SK-N-MC (cell line): ENCODE results near the gene SPTAN1.

ENCODE experiments used
- DNase-seq: peaks from one replicate; pipeline ENCODE4 v3.0.0-alpha.2; 2011; ENCODE audit warnings: low read depth, low spot score
- H3K27ac ChIP-seq: fragments of 200-600 bp; sonication (generic); 2 replicates; pipeline ENCODE4 v1.5.1; 2016; ENCODE audit warnings: mixed run types
- H3K36me3 ChIP-seq: fragments of 200-600 bp; sonication (generic); 2 replicates; pipeline ENCODE4 v1.6.1; 2017; ENCODE audit warnings: antibody characterized with exemption, low read length, mixed read lengths; ENCODE audit not compliant: insufficient read depth
- H3K4me3 ChIP-seq: fragments of 200-600 bp; sonication (generic); 2 replicates; pipeline ENCODE4 v1.5.1; 2016
- H3K9ac ChIP-seq: fragments of 200-600 bp; sonication (generic); 2 replicates; pipeline ENCODE4 v1.8.0; 2017; ENCODE audit warnings: mixed run types, mixed read lengths; ENCODE audit not compliant: insufficient read length
- H3K9me3 ChIP-seq: fragments of 200-600 bp; sonication (generic); 2 replicates; pipeline ENCODE4 v1.6.1; 2017; ENCODE audit warnings: low read depth, mild to moderate bottlenecking, antibody characterized with exemption, low read length, moderate library complexity, mixed read lengths
- EZH2 ChIP-seq: fragments of 200-600 bp; sonication (generic); IDR thresholded peaks from one replicate; pipeline ENCODE4 v1.6.1; 2017; ENCODE audit warnings: antibody characterized with exemption
- FOXP2 ChIP-seq: optimal IDR thresholded peaks from 2 replicates; pipeline ENCODE3; 2011; ENCODE audit warnings: mild to moderate bottlenecking, moderate library complexity; ENCODE audit not compliant: insufficient read depth; ENCODE audit errors: extremely low read length, control extremely low read depth
- POLR2AphosphoS5 ChIP-seq: IDR thresholded peaks from 2 replicates; pipeline ENCODE4 v1.6.1; 2012; ENCODE audit warnings: mild to moderate bottlenecking, low read depth, low read length, borderline replicate concordance

Gene SPTAN1

DNA sequence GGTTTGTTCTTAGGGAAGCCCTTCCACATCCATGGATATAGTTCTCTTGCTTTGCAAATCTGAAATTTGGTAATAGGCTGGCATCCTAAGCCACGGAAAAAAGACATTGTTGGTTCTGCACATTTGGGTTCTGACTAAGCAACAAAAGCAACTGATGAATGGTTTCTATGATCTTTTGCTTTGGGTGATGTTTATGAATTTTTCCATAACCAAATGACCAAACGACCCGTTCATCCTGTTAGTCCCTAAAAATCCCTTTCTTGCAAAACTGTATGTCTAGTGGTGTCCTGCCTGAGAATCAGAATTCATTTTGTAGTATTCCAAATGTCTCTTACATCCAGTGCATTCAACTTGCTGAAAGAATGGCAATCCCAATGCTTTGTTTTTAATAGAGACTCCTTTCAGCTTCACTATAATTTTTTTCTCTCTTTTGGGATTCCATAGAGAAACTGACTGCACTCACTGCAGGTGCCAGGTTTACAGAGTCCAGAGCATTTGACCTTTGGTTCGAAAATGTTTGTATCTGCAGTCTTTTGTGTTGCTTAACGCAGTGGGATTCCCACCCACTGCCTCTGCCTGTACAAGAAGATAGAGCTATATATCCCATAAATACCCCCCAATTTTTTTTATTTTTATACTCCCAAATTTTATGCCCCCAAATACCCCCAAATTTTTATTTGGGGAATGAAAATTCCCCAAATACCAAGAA is 4.7 kb downstream of the SPTAN1 start:
- Histone ChIP-seq H3K4me3 (no peak overlapping the region), H3K36me3 (no peaks in the 10 kb centered on the region), H3K27ac (peak overlapping the region; percentile 89), H3K9me3 (no peaks in the 10 kb centered on the region), H3K9ac (peak overlapping the region; percentile 13)
- no peak for DNase-seq
- no peak for TF ChIP-seq POLR2AphosphoS5
- no peak for TF ChIP-seq EZH2
- TF ChIP-seq FOXP2: no peak

- Histone ChIP-seq H3K36me3 (no peaks in the 10 kb centered on the region), H3K9me3 (no peaks in the 10 kb centered on the region), H3K27ac (peak overlapping the region; percentile 89), H3K4me3 (peak overlapping the region; percentile 61), H3K9ac (peak overlapping the region; percentile 4)
- peak; percentile 42 for DNase-seq
- no peak for TF ChIP-seq EZH2
- no peak for TF ChIP-seq POLR2AphosphoS5
- no peak for TF ChIP-seq FOXP2
Observed at GRCh38 chr9:128558431-128559310, 6.3 kb downstream of the SPTAN1 start.

GRCh38 chr9:128565578-128565977 is 13.2 kb downstream of the SPTAN1 start:
- H3K27ac ChIP-seq: peak overlapping the region; percentile 26
- no peaks in the 10 kb centered on the region for H3K9me3 ChIP-seq
- TF ChIP-seq POLR2AphosphoS5: no peak
- no peak for TF ChIP-seq EZH2
- no peak for TF ChIP-seq FOXP2
- no peak overlapping the region for H3K9ac ChIP-seq
- DNase-seq: no peak
- H3K36me3 ChIP-seq: peaks cover 38% of the 10 kb centered on the region
- no peak overlapping the region for H3K4me3 ChIP-seq

DNA sequence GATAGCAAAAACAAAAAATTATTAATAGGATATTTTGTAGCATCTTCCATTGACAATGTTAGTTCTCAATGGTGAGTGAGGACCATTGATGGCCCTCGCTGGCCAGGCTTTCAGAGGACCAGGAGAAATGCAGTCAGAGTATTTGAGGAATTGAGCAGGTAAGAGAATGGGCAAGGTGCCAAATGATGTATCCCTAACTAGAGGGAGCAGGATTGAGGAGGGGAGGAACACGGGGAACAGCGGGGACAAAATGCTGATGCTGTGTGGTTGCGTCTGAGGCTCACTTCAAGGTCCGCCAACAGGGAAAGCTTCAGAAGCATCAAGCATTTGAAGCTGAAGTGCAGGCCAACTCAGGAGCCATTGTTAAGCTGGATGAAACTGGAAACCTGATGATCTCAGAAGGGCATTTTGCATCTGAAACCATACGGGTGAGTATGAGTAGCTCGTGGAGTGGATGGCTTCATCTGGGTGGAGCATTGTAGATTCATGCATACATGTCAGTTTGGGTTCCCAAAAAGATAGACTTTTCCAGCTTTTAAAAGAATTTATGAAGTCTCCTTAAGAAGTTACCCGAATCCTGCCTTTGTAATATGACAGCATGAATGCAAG is 16.2 kb downstream of the SPTAN1 start:
- no peak for TF ChIP-seq EZH2
- no peak for TF ChIP-seq FOXP2
- TF ChIP-seq POLR2AphosphoS5: no peak
- no peak for DNase-seq
- Histone ChIP-seq H3K36me3 (peaks cover 51% of the 10 kb centered on the region), H3K4me3 (no peak overlapping the region), H3K27ac (0 out of 2 replicates have a peak overlapping the region, but pooled peaks have one; percentile 26), H3K9me3 (no peaks in the 10 kb centered on the region), H3K9ac (no peak overlapping the region)

DNA sequence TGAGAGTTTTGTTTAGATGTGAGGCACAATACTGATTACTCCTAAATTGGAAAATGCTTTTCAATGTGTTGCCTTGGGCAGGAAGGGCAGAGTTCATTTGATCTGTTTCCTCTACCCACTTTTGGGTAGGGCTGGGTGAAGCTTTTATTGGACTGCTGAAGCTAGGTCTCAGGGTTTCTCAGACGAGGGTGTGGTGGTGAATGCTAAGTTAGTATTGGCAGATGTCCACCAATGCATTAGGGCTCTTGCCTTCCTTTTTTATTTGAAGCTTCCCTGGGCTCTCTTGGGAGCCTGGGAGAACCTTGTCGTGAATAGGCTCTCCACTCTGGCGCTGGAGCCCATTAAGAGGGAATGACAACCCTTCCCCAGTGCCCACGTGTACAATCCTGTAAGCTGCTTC is 23.1 kb downstream of the SPTAN1 start:
- H3K27ac ChIP-seq: no peak overlapping the region
- TF ChIP-seq FOXP2: no peak
- no peak for TF ChIP-seq POLR2AphosphoS5
- TF ChIP-seq EZH2: no peak
- H3K36me3 ChIP-seq: peaks cover 74% of the 10 kb centered on the region

GRCh38 chr9:128575916-128576315 is 23.5 kb downstream of the SPTAN1 start:
- Histone ChIP-seq H3K9ac (no peak overlapping the region), H3K27ac (no peak overlapping the region), H3K4me3 (no peak overlapping the region), H3K36me3 (peaks cover 78% of the 10 kb centered on the region), H3K9me3 (no peaks in the 10 kb centered on the region)
- no peak for DNase-seq
- no peak for TF ChIP-seq POLR2AphosphoS5
- TF ChIP-seq EZH2: no peak
- no peak for TF ChIP-seq FOXP2

More for the DNA sequence above, 23.1 kb downstream of the SPTAN1 start:
- no peak overlapping the region for H3K4me3 ChIP-seq
- no peak overlapping the region for H3K9ac ChIP-seq
- no peak for DNase-seq
- H3K9me3 ChIP-seq: no peaks in the 10 kb centered on the region

DNA sequence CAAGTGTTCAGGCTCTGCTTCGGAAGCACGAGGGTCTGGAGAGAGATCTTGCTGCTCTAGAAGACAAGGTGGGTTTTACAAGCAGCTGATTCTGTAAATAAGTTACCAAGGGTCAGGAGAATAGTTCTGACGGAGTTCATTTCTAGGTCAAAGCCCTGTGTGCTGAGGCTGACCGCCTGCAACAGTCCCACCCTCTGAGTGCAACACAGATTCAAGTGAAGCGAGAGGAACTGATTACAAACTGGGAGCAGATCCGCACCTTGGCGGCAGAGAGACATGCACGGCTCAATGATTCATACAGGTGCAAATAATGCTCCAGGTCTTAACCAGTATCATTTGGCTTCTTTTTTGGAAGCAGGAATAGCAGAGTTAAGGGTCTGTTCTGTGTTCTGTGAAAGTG is 24.8 kb downstream of the SPTAN1 start:
- Histone ChIP-seq H3K27ac (no peak overlapping the region), H3K36me3 (peaks cover 89% of the 10 kb centered on the region), H3K9ac (no peak overlapping the region), H3K4me3 (no peak overlapping the region), H3K9me3 (no peaks in the 10 kb centered on the region)
- no peak for DNase-seq
- TF ChIP-seq EZH2 (no peak), POLR2AphosphoS5 (no peak), FOXP2 (no peak)

- DNase-seq: no peak
- Histone ChIP-seq H3K36me3 (peaks cover 98% of the 10 kb centered on the region), H3K9ac (no peak overlapping the region), H3K27ac (no peak overlapping the region), H3K4me3 (no peak overlapping the region), H3K9me3 (no peaks in the 10 kb centered on the region)
- TF ChIP-seq FOXP2 (no peak), POLR2AphosphoS5 (no peak)
Observed at GRCh38 chr9:128579194-128579593, 26.8 kb downstream of the SPTAN1 start.
